Activated T-helper 1 cell treated with anti-CD3 and anti-CD28 coated beads, Interleukin-2, amount 50 U/mL, for 16 hours (primary cell): ENCODE results near the gene CACNA1A.
"Not testable (repeated sequence)": the region's sequence is repeated elsewhere in the genome, so short reads cannot be mapped to it uniquely, and the experiment has no call there.

Source experiments
- DNase-seq, 2 donors: peaks; one replicate each; pipeline ENCODE4 v3.0.0-alpha.2; 2020; ENCODE audit warnings: low read depth in 1 of 2, low spot score in 1 of 2

The CACNA1A gene

DNA sequence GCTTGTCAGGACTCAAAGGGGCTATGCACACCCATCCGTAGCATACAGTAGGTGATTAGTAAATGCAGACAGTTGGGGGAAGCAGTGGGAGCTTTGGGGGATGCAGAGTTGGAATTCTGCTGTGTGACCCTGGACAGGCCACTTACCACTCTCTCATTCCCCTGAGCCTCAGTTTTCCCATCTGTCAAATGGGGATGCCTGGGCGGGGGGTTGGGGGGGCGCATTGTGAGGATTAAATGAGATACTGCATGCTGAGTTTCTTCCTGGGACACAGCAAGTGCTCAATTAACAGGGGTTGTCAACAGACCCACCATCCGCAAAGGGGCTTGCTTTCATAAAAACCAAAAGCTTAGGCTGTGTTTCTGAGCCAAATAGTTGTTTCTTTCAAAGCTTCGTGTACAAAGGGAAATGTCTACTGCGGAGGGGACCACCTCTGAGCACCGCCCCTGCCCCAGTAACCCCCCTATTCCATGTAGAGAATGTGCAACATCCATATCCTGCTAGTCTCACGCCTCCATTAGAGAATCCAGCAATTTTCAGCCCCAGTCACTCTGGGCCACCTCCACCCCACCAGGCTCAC is 223.7 kb downstream of the CACNA1A start:
- no peak for DNase-seq

DNA sequence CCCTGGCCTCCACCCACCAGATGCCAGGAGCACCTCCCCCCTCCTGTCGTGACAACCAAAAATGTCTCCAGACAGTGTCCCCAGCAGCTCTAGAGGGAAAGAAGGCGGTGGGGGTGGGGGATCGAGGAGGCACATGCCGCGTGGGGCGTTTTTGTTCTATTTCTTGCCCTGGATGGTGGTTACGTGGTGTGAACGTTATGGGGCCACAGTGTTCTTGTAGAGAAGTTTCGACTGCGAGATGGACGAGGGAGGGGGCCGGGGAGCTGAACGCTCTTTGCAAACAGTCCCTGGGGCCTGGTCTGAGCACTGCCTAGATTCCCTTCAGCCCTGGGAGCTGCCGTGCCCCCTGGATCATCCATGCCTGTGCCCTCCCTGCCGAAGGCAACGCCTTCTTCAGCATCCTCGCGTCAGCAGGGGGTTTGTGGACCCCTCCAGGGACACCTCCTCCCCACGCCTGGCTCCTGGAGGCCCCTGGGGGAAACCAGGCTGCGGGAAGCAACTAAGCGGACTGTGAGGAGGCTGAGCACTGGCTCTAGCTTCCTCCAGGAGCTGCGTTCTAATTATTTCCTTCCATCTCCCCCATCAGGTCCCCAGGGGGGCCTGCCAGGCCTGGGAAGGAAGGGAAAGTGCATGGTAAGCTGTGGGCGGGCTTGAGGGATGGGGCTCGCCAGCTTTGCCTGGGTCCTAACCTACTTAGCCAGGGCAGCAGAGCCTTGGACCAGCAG is 224.6 kb downstream of the CACNA1A start:
- DNase-seq, result no peak

DNA sequence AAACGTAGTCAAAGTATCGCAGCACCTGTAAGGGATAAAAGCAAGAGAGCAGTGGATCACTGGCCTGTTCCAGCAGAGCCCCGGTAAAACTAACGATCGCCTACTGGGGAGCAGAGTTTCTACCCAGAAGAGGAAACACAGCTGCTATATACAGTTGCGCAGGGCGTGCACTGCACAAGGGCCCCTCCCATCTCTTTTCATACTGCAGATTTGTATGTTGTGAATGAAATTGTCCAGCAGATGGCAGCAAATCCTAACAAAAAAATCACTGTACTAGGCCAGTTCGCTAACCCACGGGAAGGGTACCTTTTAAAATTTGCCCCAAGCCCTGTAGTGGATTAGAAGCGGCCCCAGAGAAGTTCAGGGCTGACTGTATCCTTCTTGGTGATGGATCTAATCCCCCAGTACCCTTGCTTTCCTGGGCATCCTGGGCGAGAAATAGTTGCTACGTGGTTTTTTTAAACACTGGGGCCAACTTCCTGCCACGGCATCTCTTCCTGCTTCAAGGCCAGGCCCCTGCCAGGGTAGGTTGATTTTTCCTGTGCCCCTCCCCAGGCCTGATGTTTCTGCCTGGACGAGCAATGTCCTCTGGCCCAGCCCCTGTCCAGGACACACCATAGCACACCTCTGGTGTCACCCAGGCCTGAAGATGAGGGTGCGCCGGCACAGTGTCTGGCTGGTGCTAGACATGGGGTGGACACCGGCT is 229.0 kb downstream of the CACNA1A start:
- DNase-seq, result peak; percentile 15 to 29

- DNase-seq, result no peak
Observed at GRCh38 chr19:13275016-13275722, 231.1 kb downstream of the CACNA1A start.

- DNase-seq, result no peak
Observed at GRCh38 chr19:13270514-13271105, 235.7 kb downstream of the CACNA1A start.

GRCh38 chr19:13269348-13269747 is 236.9 kb downstream of the CACNA1A start:
- DNase-seq, result no peak

DNA sequence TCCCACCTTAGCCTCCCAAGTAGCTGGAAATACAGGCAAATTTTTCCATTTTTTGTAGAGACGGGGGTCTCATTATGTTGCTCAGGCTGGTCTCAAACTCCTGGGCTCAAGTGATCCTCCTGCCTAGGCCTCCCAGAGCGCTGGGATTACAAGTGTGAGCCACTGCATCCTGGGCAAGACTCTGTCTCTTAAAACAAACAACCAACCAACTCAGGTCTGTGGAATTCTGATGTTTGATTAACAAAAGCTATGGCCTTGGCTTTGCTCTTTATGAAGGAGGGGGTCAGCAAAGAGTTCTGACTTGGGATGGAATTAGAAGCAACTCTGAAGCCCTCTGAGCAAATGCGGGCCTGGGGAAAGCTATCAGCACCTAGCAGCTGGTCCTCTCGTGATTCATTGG is 238.4 kb downstream of the CACNA1A start:
- DNase-seq, result no peak

DNA sequence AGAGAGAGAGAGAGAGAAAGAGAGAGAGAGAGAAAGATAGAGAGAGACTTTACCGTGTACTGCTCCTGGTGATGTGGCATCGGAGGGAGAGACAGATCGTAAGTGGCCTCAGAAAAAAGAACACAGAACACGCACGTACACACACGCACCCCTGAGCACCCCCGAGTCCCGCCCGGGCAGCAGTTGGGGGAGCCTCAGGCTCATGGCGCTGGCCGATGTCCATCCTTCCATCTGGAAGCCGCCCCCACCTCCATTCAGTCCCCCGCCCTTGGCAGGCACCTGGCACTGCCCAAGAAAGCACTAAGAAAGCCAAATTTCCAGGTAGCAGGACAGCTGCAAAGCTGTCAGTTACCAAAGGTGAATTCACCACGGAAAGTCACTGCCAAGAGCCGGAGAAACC is 239.1 kb downstream of the CACNA1A start:
- no peak for DNase-seq

DNA sequence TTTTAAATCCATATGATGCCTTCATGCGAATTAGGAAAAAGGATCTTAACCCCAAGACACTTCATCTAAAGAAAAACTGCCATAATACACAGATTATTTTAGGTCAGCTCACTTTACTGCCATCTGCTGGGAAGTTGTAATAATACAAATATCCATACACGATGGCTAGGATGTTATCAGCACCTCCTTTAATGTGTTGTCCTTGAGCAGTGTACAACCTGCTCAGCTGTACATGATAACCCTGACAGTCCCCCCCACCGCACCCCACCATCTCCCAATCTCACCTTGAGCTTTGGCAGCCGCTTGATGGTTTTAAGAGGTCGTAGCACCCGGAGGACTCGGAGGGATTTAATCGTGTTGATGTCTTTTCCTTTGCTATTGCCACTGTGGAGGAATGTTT is 243.8 kb downstream of the CACNA1A start:
- no peak for DNase-seq

DNA sequence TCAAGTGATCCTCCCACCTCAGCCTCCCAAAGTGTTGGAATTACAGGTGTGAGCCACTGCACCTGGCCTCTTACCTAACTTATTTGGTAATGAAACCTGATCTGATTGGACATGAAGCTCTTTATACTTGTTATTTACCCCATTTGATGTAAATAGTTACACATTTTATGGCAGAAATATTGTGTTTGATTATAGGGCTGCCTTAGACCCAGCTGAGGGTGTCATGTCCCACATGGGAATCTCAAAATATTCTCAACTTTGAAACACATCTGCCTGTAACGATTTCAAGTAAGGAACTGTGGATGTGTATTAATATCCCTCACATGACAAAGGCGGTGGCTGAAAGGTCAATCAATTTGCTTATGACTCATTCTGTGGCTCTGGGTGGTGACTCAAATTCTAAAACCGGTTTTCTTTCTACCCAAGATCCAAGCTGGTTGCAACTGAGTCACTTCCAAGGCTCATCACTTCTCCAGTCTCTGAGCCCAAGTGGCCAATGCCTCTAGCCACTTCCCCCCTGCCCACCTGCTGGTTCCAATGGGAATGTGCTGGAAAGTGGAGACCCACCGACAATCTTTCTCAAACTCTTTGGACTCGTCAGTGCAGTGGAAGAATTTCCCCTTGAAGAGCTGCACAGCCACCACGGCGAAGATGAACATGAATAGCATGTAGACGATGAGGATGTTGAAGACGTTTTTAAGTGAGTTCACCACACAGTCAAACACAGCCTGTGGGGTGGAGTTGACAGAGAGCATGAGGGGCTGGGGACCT is 245.2 kb downstream of the CACNA1A start:
- DNase-seq, result no peak

GRCh38 chr19:13256918-13257317 is 249.4 kb downstream of the CACNA1A start:
- no peak for DNase-seq

GRCh38 chr19:13256398-13256797 is 249.9 kb downstream of the CACNA1A start:
- not testable (repeated sequence) for DNase-seq

DNA sequence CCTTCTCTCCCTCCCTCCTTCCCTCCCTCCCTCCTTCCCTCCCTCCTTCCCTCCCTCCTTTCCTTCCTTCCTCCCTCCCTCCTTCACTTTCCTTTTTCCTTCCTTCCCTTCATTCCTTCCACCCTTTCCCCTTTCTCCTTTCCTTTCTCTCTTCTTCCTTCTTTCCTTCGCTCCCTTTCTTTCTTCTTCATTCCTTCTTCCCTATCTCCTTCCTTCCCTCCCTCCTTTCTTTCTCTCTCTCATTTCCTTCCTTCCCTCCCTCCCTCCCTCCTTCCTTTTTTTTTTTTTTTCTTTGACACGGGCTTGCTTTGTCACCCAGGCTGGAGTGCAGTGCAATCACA is 250.6 kb downstream of the CACNA1A start:
- no peak for DNase-seq

DNA sequence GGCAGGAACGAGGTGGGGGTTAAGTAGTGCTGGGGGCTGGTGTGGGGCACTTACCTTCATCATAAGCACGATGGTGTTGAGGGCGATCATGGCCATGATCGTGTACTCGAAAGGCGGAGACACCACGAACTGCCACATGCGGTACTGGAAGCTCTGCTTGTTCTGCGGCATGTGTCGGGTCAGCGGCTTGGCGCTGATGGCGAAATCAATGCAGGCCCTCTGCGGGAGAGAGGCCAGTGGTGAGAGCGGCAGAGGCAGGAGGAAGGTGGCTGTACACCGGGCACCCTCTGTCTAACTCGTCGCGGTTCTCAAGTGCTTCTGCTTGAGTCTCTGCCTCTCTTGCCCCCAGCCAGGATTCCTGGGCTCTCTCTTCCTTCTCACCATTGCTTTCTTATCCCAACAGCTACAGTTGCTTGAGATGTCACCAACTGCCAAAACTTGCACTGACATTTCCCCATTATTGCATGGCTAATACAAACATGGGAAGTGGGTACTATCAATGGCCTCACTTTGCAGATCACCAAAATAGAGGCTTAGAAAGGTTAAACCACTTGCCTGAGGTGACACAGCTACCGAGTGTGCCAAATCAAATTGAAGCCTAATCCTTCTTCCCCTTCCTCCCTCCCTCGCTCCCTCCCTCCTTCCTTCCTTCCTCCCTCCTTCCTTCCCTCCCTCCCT is 251.1 kb downstream of the CACNA1A start:
- no peak for DNase-seq

- no peak for DNase-seq
Observed at GRCh38 chr19:13252569-13253335, 253.5 kb downstream of the CACNA1A start.

- DNase-seq, result no peak
Observed at GRCh38 chr19:13244920-13245319, 261.4 kb downstream of the CACNA1A start.

DNA sequence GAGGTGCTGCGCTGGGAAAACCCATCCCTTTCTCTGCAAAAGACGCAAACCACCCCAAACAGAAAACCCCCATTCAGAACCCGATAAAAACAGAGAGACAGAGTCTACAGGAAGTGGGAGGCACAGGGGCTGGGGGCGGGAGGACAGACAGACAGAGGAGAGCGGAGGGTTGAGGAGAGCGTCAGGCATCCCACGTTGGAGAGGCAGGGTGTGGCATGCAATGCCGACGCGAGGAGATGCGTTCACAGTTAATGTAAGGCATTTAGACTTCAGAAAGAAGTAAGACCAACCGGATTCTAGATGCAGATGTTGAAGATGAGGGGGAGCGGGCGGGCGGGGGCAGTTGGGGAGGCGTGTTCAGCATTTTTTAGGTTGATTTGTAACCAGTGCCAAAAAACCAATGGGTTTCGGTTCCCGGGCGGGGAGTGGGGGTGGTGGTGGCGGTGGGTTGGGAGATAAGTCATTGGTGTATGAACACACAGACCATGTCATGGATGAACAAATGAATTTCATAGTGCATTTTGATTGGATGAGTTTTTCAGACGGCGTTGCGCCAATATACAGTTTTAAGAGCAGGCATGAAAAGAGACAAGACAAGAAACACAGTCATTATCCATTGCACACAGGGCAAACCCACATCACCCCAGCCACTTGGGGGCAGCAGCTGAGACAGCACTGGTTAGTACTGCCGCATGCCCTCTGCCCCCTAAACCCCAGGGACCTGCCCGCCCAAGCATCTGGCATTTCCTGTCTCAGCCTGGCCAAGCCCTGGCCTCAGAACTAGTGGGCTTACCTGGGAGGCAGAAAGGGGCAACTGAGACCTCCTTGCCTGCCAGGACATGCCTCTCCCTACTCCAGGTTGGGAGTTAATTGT is 264.8 kb downstream of the CACNA1A start:
- no peak for DNase-seq

GRCh38 chr19:13240312-13241022 is 265.8 kb downstream of the CACNA1A start:
- no peak for DNase-seq
